HEK293 (cell line): Measurements from ENCODE around the gene PAX2.
A peak's percentile ranks its signal among the peaks of the same experiment; 100 is the strongest.

Experiments
- CTCF ChIP-seq: fragments of 450-650 bp; formaldehyde crosslinking; IDR thresholded peaks from 2 replicates; pipeline ENCODE4 v1.5.1; 2016; ENCODE audit warnings: missing biosample characterization, missing genetic modification characterization
- GLIS1 ChIP-seq: fragments of 450-650 bp; formaldehyde crosslinking; IDR thresholded peaks from 2 replicates; pipeline ENCODE4 v1.5.1; 2016; ENCODE audit warnings: missing biosample characterization, missing genetic modification characterization
- GLIS2 ChIP-seq: fragments of 450-650 bp; formaldehyde crosslinking; IDR thresholded peaks from 2 replicates; pipeline ENCODE4 v1.5.1; 2016; ENCODE audit warnings: missing biosample characterization, missing genetic modification characterization
- HOXC10 ChIP-seq: sonication (generic); formaldehyde crosslinking; IDR thresholded peaks from 2 replicates; pipeline ENCODE4 v1.8.1; 2023; ENCODE audit warnings: mild to moderate bottlenecking, missing genetic modification reagents
- IKZF3 ChIP-seq: fragments of 450-650 bp; IDR thresholded peaks from 2 replicates; pipeline ENCODE4 v1.5.0; 2018; ENCODE audit warnings: missing biosample characterization, mild to moderate bottlenecking, missing genetic modification characterization, moderate library complexity
- KLF9 ChIP-seq: fragments of 450-650 bp; formaldehyde crosslinking; IDR thresholded peaks from 2 replicates; pipeline ENCODE4 v1.5.1; 2016; ENCODE audit warnings: missing biosample characterization, missing genetic modification characterization, low read depth
- SP3 ChIP-seq: fragments of 450-650 bp; formaldehyde crosslinking; IDR thresholded peaks from 2 replicates; pipeline ENCODE4 v1.5.1; 2016; ENCODE audit warnings: missing biosample characterization, missing genetic modification characterization
- SP7 ChIP-seq: fragments of 450-650 bp; formaldehyde crosslinking; IDR thresholded peaks from 2 replicates; pipeline ENCODE4 v1.5.1; 2016; ENCODE audit warnings: missing biosample characterization, missing genetic modification characterization
- ZBTB10 ChIP-seq: fragments of 450-650 bp; formaldehyde crosslinking; IDR thresholded peaks from 2 replicates; pipeline ENCODE4 v1.5.1; 2016; ENCODE audit warnings: missing biosample characterization, missing genetic modification characterization
- ZBTB48 ChIP-seq: fragments of 450-650 bp; formaldehyde crosslinking; IDR thresholded peaks from 2 replicates; pipeline ENCODE4 v1.5.1; 2016; ENCODE audit warnings: missing biosample characterization, missing genetic modification characterization
- ZBTB7A ChIP-seq: fragments of 450-650 bp; formaldehyde crosslinking; IDR thresholded peaks from 2 replicates; pipeline ENCODE4 v1.5.1; 2016; ENCODE audit warnings: low read depth, missing biosample characterization, missing genetic modification characterization
- ZIC2 ChIP-seq: fragments of 450-650 bp; formaldehyde crosslinking; IDR thresholded peaks from 2 replicates; pipeline ENCODE4 v1.5.1; 2016; ENCODE audit warnings: missing biosample characterization, missing genetic modification characterization
- ZNF184 ChIP-seq: fragments of 450-650 bp; IDR thresholded peaks from 2 replicates; pipeline ENCODE4 v1.5.1; 2018; ENCODE audit warnings: missing biosample characterization, mild to moderate bottlenecking, missing genetic modification characterization
- ZNF2 ChIP-seq: fragments of 450-650 bp; formaldehyde crosslinking; IDR thresholded peaks from 2 replicates; pipeline ENCODE4 v1.5.1; 2016; ENCODE audit warnings: missing biosample characterization, missing genetic modification characterization
- ZNF335 ChIP-seq: fragments of 450-650 bp; formaldehyde crosslinking; conservative IDR thresholded peaks from 2 replicates; pipeline ENCODE4 v1.5.1; 2016; ENCODE audit warnings: missing biosample characterization, missing genetic modification characterization
- ZNF394 ChIP-seq: fragments of 450-650 bp; formaldehyde crosslinking; IDR thresholded peaks from 2 replicates; pipeline ENCODE4 v1.5.1; 2016; ENCODE audit warnings: missing biosample characterization, missing genetic modification characterization, mild to moderate bottlenecking, moderate library complexity, borderline replicate concordance
- ZNF404 ChIP-seq: fragments of 450-650 bp; formaldehyde crosslinking; IDR thresholded peaks from 2 replicates; pipeline ENCODE4 v1.5.1; 2017; ENCODE audit warnings: missing biosample characterization, missing genetic modification characterization
- ZNF449 ChIP-seq: fragments of 450-650 bp; formaldehyde crosslinking; IDR thresholded peaks from 2 replicates; pipeline ENCODE4 v1.5.1; 2017; ENCODE audit warnings: missing biosample characterization, mild to moderate bottlenecking, missing genetic modification characterization, moderate library complexity
- ZNF501 ChIP-seq: fragments of 450-650 bp; formaldehyde crosslinking; IDR thresholded peaks from 2 replicates; pipeline ENCODE4 v1.5.1; 2016; ENCODE audit warnings: missing biosample characterization, missing genetic modification characterization
- ZNF561 ChIP-seq: fragments of 450-650 bp; IDR thresholded peaks from 2 replicates; pipeline ENCODE4 v1.5.1; 2018; ENCODE audit warnings: missing biosample characterization, missing genetic modification characterization, borderline replicate concordance
- ZNF600 ChIP-seq: fragments of 450-650 bp; formaldehyde crosslinking; IDR thresholded peaks from 2 replicates; pipeline ENCODE4 v1.5.1; 2016; ENCODE audit warnings: missing biosample characterization, missing genetic modification characterization
- ZNF624 ChIP-seq: fragments of 450-650 bp; formaldehyde crosslinking; IDR thresholded peaks from 2 replicates; pipeline ENCODE4 v1.5.1; 2017; ENCODE audit warnings: missing biosample characterization, missing genetic modification characterization
- ZNF629 ChIP-seq: fragments of 450-650 bp; formaldehyde crosslinking; IDR thresholded peaks from 2 replicates; pipeline ENCODE4 v1.5.1; 2017; ENCODE audit warnings: missing biosample characterization, missing genetic modification characterization
- ZNF654 ChIP-seq: fragments of 450-650 bp; formaldehyde crosslinking; IDR thresholded peaks from 2 replicates; pipeline ENCODE4 v1.5.1; 2016; ENCODE audit warnings: low read depth, missing biosample characterization, missing genetic modification characterization
- ZNF660 ChIP-seq: fragments of 450-650 bp; IDR thresholded peaks from 2 replicates; pipeline ENCODE4 v1.5.1; 2018; ENCODE audit warnings: missing biosample characterization, mild to moderate bottlenecking, missing genetic modification characterization
- ZNF785 ChIP-seq: fragments of 450-650 bp; formaldehyde crosslinking; IDR thresholded peaks from 2 replicates; pipeline ENCODE4 v1.5.1; 2016; ENCODE audit warnings: missing biosample characterization, missing genetic modification characterization
- ZNF837 ChIP-seq: fragments of 450-650 bp; formaldehyde crosslinking; IDR thresholded peaks from 2 replicates; pipeline ENCODE4 v1.5.1; 2016; ENCODE audit warnings: missing biosample characterization, missing genetic modification characterization
- ZSCAN18 ChIP-seq: fragments of 450-650 bp; formaldehyde crosslinking; IDR thresholded peaks from 2 replicates; pipeline ENCODE4 v1.5.1; 2016; ENCODE audit warnings: missing biosample characterization, missing genetic modification characterization
- ZSCAN5A ChIP-seq: fragments of 450-650 bp; formaldehyde crosslinking; IDR thresholded peaks from 2 replicates; pipeline ENCODE4 v1.5.1; 2016; ENCODE audit warnings: missing biosample characterization, missing genetic modification characterization

Gene PAX2

GRCh38 chr10:100878291-100878910, 133.0 kb downstream of the PAX2 start (continued):
- TF ChIP-seq ZNF449 (tag by site-specific recombination) (peak; percentile 76), ZNF404 (tag by site-specific recombination) (no peak), ZNF654 (tag by site-specific recombination) (peak; percentile 99), ZNF660 (peak; percentile 69; the same call in 1 of the 2 replicates), ZNF335 (peak; percentile 91), ZNF629 (tag by site-specific recombination) (peak; percentile 21; the same call in 1 of the 2 replicates), SP7 (tag by site-specific recombination) (no peak), ZNF2 (tag by site-specific recombination) (peak; percentile 90), GLIS1 (tag by site-specific recombination) (peak; percentile 87), ZNF624 (tag by site-specific recombination) (no peak), ZIC2 (tag by site-specific recombination) (peak; percentile 29; the same call in 1 of the 2 replicates), GLIS2 (tag by site-specific recombination) (peak; percentile 89), ZNF785 (peak; percentile 100), CTCF (tag by site-specific recombination) (peak; percentile 88), ZNF837 (tag by site-specific recombination) (no peak), ZNF184 (tag by site-specific recombination) (no peak), ZNF501 (tag by site-specific recombination) (no peak), SP3 (tag by site-specific recombination) (0 out of 2 replicates have a peak, but pooled peaks have one; percentile 18), IKZF3 (no peak), KLF9 (peak; percentile 57), ZBTB10 (tag by site-specific recombination) (peak; percentile 45; the same call in 1 of the 2 replicates), ZNF600 (tag by site-specific recombination) (peak; percentile 97), ZNF561 (tag by site-specific recombination) (peak; percentile 33; the same call in 1 of the 2 replicates), ZSCAN5A (tag by site-specific recombination) (no peak), ZSCAN18 (tag by site-specific recombination) (no peak), HOXC10 (no peak), ZBTB48 (tag by site-specific recombination) (peak; percentile 63), ZNF394 (tag by site-specific recombination) (peak; percentile 21; the same call in 1 of the 2 replicates), ZBTB7A (0 out of 2 replicates have a peak, but pooled peaks have one; percentile 20)
